IPS-18c (cell line): ENCODE data around the gene CR2.
A peak's percentile ranks its signal among the peaks of the same experiment; 100 is the strongest.

Experiments used
- H3K4me3 ChIP-seq: 2 replicates; pipeline ENCODE4 v1.7.0; 2013; ENCODE audit warnings: low read depth, mild to moderate bottlenecking, low read length, moderate library complexity; ENCODE audit not compliant: insufficient read depth
- H3K9me3 ChIP-seq: one replicate; pipeline ENCODE4 v1.6.1; 2013; ENCODE audit warnings: mild to moderate bottlenecking, low read length, moderate library complexity; ENCODE audit not compliant: control insufficient read depth, insufficient read depth

Gene CR2

GRCh38 chr1:207454046-207454964 is at the start of gene CR2:
Gene CR2 (plus strand): TSS chr1:207454328. CDS start chr1:207454419, 91 bp downstream.
- peak within 1 kb of the TSS; percentile 69 for H3K4me3 ChIP-seq
- no peaks in the 10 kb centered on the region for H3K9me3 ChIP-seq

GRCh38 chr1:207404849-207405525 is 49.1 kb upstream of the CR2 start:
- Histone ChIP-seq H3K9me3 (peaks cover under 1% of the 10 kb centered on the region), H3K4me3 (no peak overlapping the region)

- H3K9me3 ChIP-seq: peaks cover 2% of the 10 kb centered on the region
- no peak overlapping the region for H3K4me3 ChIP-seq
These were observed 48.3 kb upstream of the CR2 start for GRCh38 chr1:207405814-207406213.

GRCh38 chr1:207407655-207408260 is 46.4 kb upstream of the CR2 start:
- Histone ChIP-seq H3K9me3 (peaks cover 2% of the 10 kb centered on the region), H3K4me3 (no peak overlapping the region)

GRCh38 chr1:207412845-207413244 is 41.3 kb upstream of the CR2 start:
- Histone ChIP-seq H3K9me3 (peaks cover 2% of the 10 kb centered on the region), H3K4me3 (no peak overlapping the region)

- Histone ChIP-seq H3K4me3 (no peak overlapping the region), H3K9me3 (peaks cover 2% of the 10 kb centered on the region)
These were observed 39.5 kb upstream of the CR2 start for GRCh38 chr1:207414606-207415108.

GRCh38 chr1:207417076-207417475 is 37.1 kb upstream of the CR2 start:
- Histone ChIP-seq H3K9me3 (no peaks in the 10 kb centered on the region), H3K4me3 (no peak overlapping the region)

- Histone ChIP-seq H3K9me3 (no peaks in the 10 kb centered on the region), H3K4me3 (no peak overlapping the region)
These were observed 35.8 kb upstream of the CR2 start for GRCh38 chr1:207418351-207418750.

- H3K9me3 ChIP-seq: no peaks in the 10 kb centered on the region
These were observed 34.0 kb upstream of the CR2 start for GRCh38 chr1:207420109-207420508.

GRCh38 chr1:207421078-207421477 is 33.0 kb upstream of the CR2 start:
- Histone ChIP-seq H3K4me3 (no peak overlapping the region), H3K9me3 (no peaks in the 10 kb centered on the region)

More at GRCh38 chr1:207420109-207420508, 34.0 kb upstream of the CR2 start:
- H3K4me3 ChIP-seq: no peak overlapping the region

- peak overlapping the region; percentile 48 for H3K4me3 ChIP-seq
- no peaks in the 10 kb centered on the region for H3K9me3 ChIP-seq
These were observed 30.4 kb upstream of the CR2 start for GRCh38 chr1:207423560-207424292.

GRCh38 chr1:207424570-207425131 is 29.5 kb upstream of the CR2 start:
- Histone ChIP-seq H3K4me3 (no peak overlapping the region), H3K9me3 (no peaks in the 10 kb centered on the region)

GRCh38 chr1:207427832-207428585 is 26.1 kb upstream of the CR2 start:
- no peak overlapping the region for H3K4me3 ChIP-seq
- no peaks in the 10 kb centered on the region for H3K9me3 ChIP-seq

GRCh38 chr1:207428783-207429182 is 25.3 kb upstream of the CR2 start:
- Histone ChIP-seq H3K4me3 (no peak overlapping the region), H3K9me3 (no peaks in the 10 kb centered on the region)

GRCh38 chr1:207429963-207430362 is 24.2 kb upstream of the CR2 start:
- no peaks in the 10 kb centered on the region for H3K9me3 ChIP-seq
- no peak overlapping the region for H3K4me3 ChIP-seq

- Histone ChIP-seq H3K4me3 (no peak overlapping the region), H3K9me3 (no peaks in the 10 kb centered on the region)
These were observed 23.5 kb upstream of the CR2 start for GRCh38 chr1:207430602-207431001.
